ENCODE results near the gene GPR107. TPM values are rescaled to one million over a fixed set of nuclear protein-coding genes. Genes with fewer than 3 reads are reported as not detected.

Gene GPR107
- total RNA-seq, 4 donors from 2014 or later = 20.7 to 27.7 (median 25.6) TPM

GRCh38 chr9:130114741-130115140 lies 61.0 kb downstream of the GPR107 start:
- no peak for TF ChIP-seq CTCF (IDR thresholded peaks at IDR 0.05; ENCODE audit: low read depth)

GRCh38 chr9:130116346-130116745 lies 62.6 kb downstream of the GPR107 start:
- no peak for TF ChIP-seq CTCF (IDR thresholded peaks at IDR 0.05; ENCODE audit: low read depth)

- TF ChIP-seq CTCF (IDR thresholded peaks at IDR 0.05; ENCODE audit: low read depth) = no peak
Observed at GRCh38 chr9:130117376-130117775, 63.7 kb downstream of the GPR107 start.

- no peak for TF ChIP-seq CTCF (IDR thresholded peaks at IDR 0.05; ENCODE audit: low read depth)
Observed at GRCh38 chr9:130117816-130118632, 64.3 kb downstream of the GPR107 start.

GRCh38 chr9:130118841-130119518 lies 65.3 kb downstream of the GPR107 start:
- no peak for TF ChIP-seq CTCF (IDR thresholded peaks at IDR 0.05; ENCODE audit: low read depth)

- no peak for TF ChIP-seq CTCF (IDR thresholded peaks at IDR 0.05; ENCODE audit: low read depth)
Observed at GRCh38 chr9:130119519-130120298, 66.0 kb downstream of the GPR107 start.

- TF ChIP-seq CTCF (IDR thresholded peaks at IDR 0.05; ENCODE audit: low read depth) = no peak
Observed at GRCh38 chr9:130120299-130120587, 66.5 kb downstream of the GPR107 start.

All from subcutaneous adipose tissue (tissue), 4 donors.